Nephron progenitor cell (in vitro differentiated cells): ENCODE data around the gene COL12A1.

ENCODE experiments used
- DNase-seq: peaks from one replicate; pipeline ENCODE4 v3.0.0; 2021
- H3K27ac Mint-ChIP-seq: 2 replicates; pipeline ENCODE4 v1.8.0; 2021; ENCODE audit warnings: mild to moderate bottlenecking, moderate library complexity, mixed read lengths
- H3K27me3 Mint-ChIP-seq: 2 replicates; pipeline ENCODE4 v1.8.0; 2021; ENCODE audit warnings: mild to moderate bottlenecking, low read depth, mixed read lengths; ENCODE audit not compliant: poor library complexity
- H3K36me3 Mint-ChIP-seq: 2 replicates; pipeline ENCODE4 v1.8.0; 2021; ENCODE audit warnings: low read depth, mixed read lengths
- H3K4me1 Mint-ChIP-seq: 2 replicates; pipeline ENCODE4 v1.8.0; 2021; ENCODE audit warnings: mixed read lengths
- H3K4me3 Mint-ChIP-seq: 2 replicates; pipeline ENCODE4 v1.8.0; 2021; ENCODE audit warnings: mild to moderate bottlenecking, moderate library complexity, mixed read lengths
- H3K9me3 Mint-ChIP-seq: 2 replicates; pipeline ENCODE4 v1.8.0; 2021; ENCODE audit warnings: mild to moderate bottlenecking, moderate library complexity, mixed read lengths
- CTCF ChIP-seq: fragments of 200-600 bp; sonication (generic); IDR thresholded peaks from 2 replicates; pipeline ENCODE4 v1.5.0; 2021; ENCODE audit warnings: antibody characterized with exemption

Gene COL12A1

DNA sequence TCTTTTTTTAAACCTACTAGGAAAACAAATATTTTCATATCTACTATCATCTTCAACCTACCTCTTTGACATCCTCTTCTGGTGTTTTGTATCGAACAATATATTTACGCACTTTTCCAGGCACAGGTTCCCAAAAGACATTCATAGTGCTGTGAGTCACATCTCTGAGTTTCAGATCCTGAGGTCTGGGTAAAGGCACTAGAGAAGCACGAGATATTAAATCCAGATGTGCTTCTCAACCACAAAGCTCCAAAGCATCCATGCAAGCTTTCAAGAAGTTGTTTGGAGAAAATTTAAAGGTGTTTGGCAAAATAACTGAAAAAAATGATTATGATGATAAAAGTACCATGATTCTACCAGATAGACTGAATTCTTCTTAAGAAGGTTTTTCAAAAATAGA is 62.7 kb downstream of the COL12A1 start:
- Mint-ChIP-seq H3K4me1 (no peaks in the 10 kb centered on the region), H3K36me3 (no peaks in the 10 kb centered on the region), H3K27me3 (peaks cover 4% of the 10 kb centered on the region), H3K9me3 (no peaks in the 10 kb centered on the region), H3K27ac (no peak overlapping the region), H3K4me3 (no peak overlapping the region)
- no peak for TF ChIP-seq CTCF
- no peak for DNase-seq

GRCh38 chr6:75142721-75143120 is 63.1 kb downstream of the COL12A1 start:
- TF ChIP-seq CTCF = no peak
- no peak for DNase-seq
- H3K27me3 Mint-ChIP-seq = peaks cover 4% of the 10 kb centered on the region
- no peak overlapping the region for H3K4me3 Mint-ChIP-seq
- H3K36me3 Mint-ChIP-seq = no peaks in the 10 kb centered on the region
- H3K9me3 Mint-ChIP-seq = no peaks in the 10 kb centered on the region
- no peak overlapping the region for H3K27ac Mint-ChIP-seq
- H3K4me1 Mint-ChIP-seq = no peaks in the 10 kb centered on the region

DNA sequence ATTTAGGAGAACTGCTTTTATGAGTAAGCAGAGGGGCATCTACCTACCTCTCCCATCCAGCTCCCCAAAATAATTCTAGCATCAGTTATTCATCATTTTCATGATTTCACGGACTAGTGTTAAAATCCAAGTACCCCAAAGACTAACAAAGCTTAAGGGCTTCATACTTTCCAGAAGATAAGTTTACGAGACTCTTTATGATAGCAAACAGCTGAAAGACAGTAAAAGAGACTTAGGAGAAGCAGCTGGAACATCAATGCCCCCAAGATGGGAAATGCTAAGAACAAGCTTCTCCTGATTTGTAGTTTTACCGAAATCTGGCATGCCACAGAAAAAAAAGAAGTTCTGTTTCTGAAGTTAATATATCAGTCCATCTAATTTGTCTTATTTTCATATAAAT is 70.0 kb downstream of the COL12A1 start:
- Mint-ChIP-seq H3K9me3 (no peaks in the 10 kb centered on the region), H3K27me3 (no peaks in the 10 kb centered on the region), H3K4me3 (no peak overlapping the region), H3K36me3 (no peaks in the 10 kb centered on the region), H3K27ac (no peak overlapping the region), H3K4me1 (no peaks in the 10 kb centered on the region)
- no peak for TF ChIP-seq CTCF
- no peak for DNase-seq

DNA sequence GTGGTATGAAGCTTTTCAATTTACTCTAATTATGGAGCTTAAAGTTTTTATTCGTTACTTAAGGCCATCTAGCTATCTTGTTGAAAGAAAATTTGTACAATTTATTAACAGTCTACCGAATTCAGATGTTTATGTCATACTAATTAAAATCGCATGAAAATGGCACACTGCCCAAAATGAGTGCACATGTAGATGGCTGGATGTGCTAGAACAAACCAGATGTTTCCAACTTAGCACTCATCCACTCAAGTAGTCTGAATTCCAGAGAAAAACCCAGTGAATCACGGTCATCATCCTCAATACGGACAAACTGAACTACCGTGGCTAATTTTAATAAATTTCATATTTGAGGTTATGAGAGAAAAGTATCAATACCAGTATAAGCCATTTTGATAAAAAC is 70.4 kb downstream of the COL12A1 start:
- DNase-seq = no peak
- Mint-ChIP-seq H3K4me1 (no peaks in the 10 kb centered on the region), H3K9me3 (no peaks in the 10 kb centered on the region), H3K27me3 (no peaks in the 10 kb centered on the region), H3K27ac (no peak overlapping the region), H3K36me3 (no peaks in the 10 kb centered on the region), H3K4me3 (no peak overlapping the region)
- TF ChIP-seq CTCF = no peak

GRCh38 chr6:75130784-75131183 is 75.1 kb downstream of the COL12A1 start:
- Mint-ChIP-seq H3K4me1 (no peaks in the 10 kb centered on the region), H3K9me3 (no peaks in the 10 kb centered on the region), H3K4me3 (no peak overlapping the region), H3K27ac (no peak overlapping the region), H3K27me3 (no peaks in the 10 kb centered on the region), H3K36me3 (no peaks in the 10 kb centered on the region)
- DNase-seq = no peak
- no peak for TF ChIP-seq CTCF

- no peak for TF ChIP-seq CTCF
- no peak for DNase-seq
- Mint-ChIP-seq H3K4me1 (no peaks in the 10 kb centered on the region), H3K27me3 (no peaks in the 10 kb centered on the region), H3K9me3 (no peaks in the 10 kb centered on the region), H3K27ac (no peak overlapping the region), H3K36me3 (no peaks in the 10 kb centered on the region), H3K4me3 (no peak overlapping the region)
Observed at GRCh38 chr6:75128878-75129570, 76.8 kb downstream of the COL12A1 start.
